ENCODE results near the gene MSMO1. TPM values are rescaled to one million over a fixed set of nuclear protein-coding genes. Genes with fewer than 3 reads are reported as not detected.

The MSMO1 gene
- total and polyA plus RNA-seq, 2 experiments from 2014 or later: 145 to 272 TPM

GRCh38 chr4:165293927-165294649 is 33.4 kb upstream of the MSMO1 start (continued):
- TF ChIP-seq ZNF462 (CRISPR knock-in tag; IDR thresholded peaks at IDR 0.05): no peak
- TF ChIP-seq STAT1 (IDR thresholded peaks at IDR 0.05; ENCODE audit: unreplicated experiment): no peak
- no peak for TF ChIP-seq EZH2 (IDR thresholded peaks at IDR 0.05; ENCODE audit: low read depth, unreplicated experiment)
- no peak for TF ChIP-seq NANOG (IDR thresholded peaks at IDR 0.05; ENCODE audit: borderline replicate concordance)
- no peak for TF ChIP-seq POLR2AphosphoS5 (IDR thresholded peaks at IDR 0.05; ENCODE audit: low read depth)
- TF ChIP-seq JUNB (IDR thresholded peaks at IDR 0.05; ENCODE audit: unreplicated experiment): no peak
- TF ChIP-seq ZNF331 (CRISPR knock-in tag; IDR thresholded peaks at IDR 0.05; ENCODE audit: low read depth): no peak
- no peak for TF ChIP-seq REST (IDR thresholded peaks at IDR 0.05; ENCODE audit: unreplicated experiment)
- no peak for TF ChIP-seq ZNF114 (CRISPR knock-in tag; IDR thresholded peaks at IDR 0.05)

All from GM23338 (cell line).